HL-60 (cell line): ENCODE results near the gene FEZ2.

Source experiments
- DNase-seq, 2 experiments: peaks; one replicate each; pipeline ENCODE4 v3.0.0-alpha.2; 2010 to 2020; ENCODE audit warnings: low read depth in 1 of 2, low spot score in 1 of 2
- H3K27ac ChIP-seq: fragments of 250-450 bp; sonication (Bioruptor Pico); replicated peaks from 2 replicates; pipeline ENCODE4 v1.5.1; 2020; ENCODE audit warnings: mild to moderate bottlenecking, moderate library complexity
- H3K27me3 ChIP-seq: fragments of 250-450 bp; sonication (Bioruptor Pico); 2 replicates; pipeline ENCODE4 v1.5.1; 2021; ENCODE audit warnings: mild to moderate bottlenecking, moderate library complexity; ENCODE audit not compliant: insufficient read depth, poor library complexity, severe bottlenecking
- H3K4me3 ChIP-seq: replicated peaks from 2 replicates; pipeline ENCODE4 v1.5.1; 2011; ENCODE audit warnings: mild to moderate bottlenecking, control low read depth, low read length; ENCODE audit not compliant: insufficient read depth
- CTCF ChIP-seq: IDR thresholded peaks from one replicate; pipeline ENCODE4 v1.5.1; 2011; ENCODE audit warnings: low read length, control low read depth, inconsistent platforms; ENCODE audit not compliant: insufficient read depth
- GABPA ChIP-seq: IDR thresholded peaks from 2 replicates; pipeline ENCODE4 v1.6.1; 2012; ENCODE audit warnings: low read depth
- POLR2AphosphoS5 ChIP-seq: IDR thresholded peaks from 2 replicates; pipeline ENCODE4 v1.6.1; 2012; ENCODE audit warnings: low read depth
- REST ChIP-seq: IDR thresholded peaks from 2 replicates; pipeline ENCODE4 v1.6.1; 2012; ENCODE audit warnings: low read depth; ENCODE audit not compliant: insufficient replicate concordance
- SPI1 ChIP-seq: IDR thresholded peaks from 2 replicates; pipeline ENCODE4 v1.6.1; 2012; ENCODE audit warnings: low read depth, mild to moderate bottlenecking, borderline replicate concordance

Gene FEZ2

GRCh38 chr2:36536776-36537175, 61.2 kb downstream of the FEZ2 start:
- TF ChIP-seq CTCF (no peak), GABPA (no peak), REST (no peak), SPI1 (no peak), POLR2AphosphoS5 (no peak)
- no peak overlapping the region for H3K4me3 ChIP-seq
- no peaks in the 10 kb centered on the region for H3K27me3 ChIP-seq
- H3K27ac ChIP-seq = no peak overlapping the region
- no peak for DNase-seq

GRCh38 chr2:36535099-36535498, 62.9 kb downstream of the FEZ2 start:
- no peak overlapping the region for H3K27ac ChIP-seq
- H3K27me3 ChIP-seq = no peaks in the 10 kb centered on the region
- no peak for TF ChIP-seq GABPA
- TF ChIP-seq SPI1 = no peak
- TF ChIP-seq POLR2AphosphoS5 = no peak
- TF ChIP-seq CTCF = no peak
- TF ChIP-seq REST = no peak
- no peak for DNase-seq
- H3K4me3 ChIP-seq = no peak overlapping the region

GRCh38 chr2:36534275-36534799, 63.6 kb downstream of the FEZ2 start:
- no peak for TF ChIP-seq SPI1
- no peak for TF ChIP-seq POLR2AphosphoS5
- TF ChIP-seq REST = no peak
- TF ChIP-seq CTCF = no peak
- TF ChIP-seq GABPA = no peak
- Histone ChIP-seq H3K27ac (no peak overlapping the region), H3K4me3 (no peak overlapping the region), H3K27me3 (no peaks in the 10 kb centered on the region)
- DNase-seq = no peak
